SK-N-MC (cell line): Measurements from ENCODE around the gene BCAS3.

Experiments
- EZH2 ChIP-seq: fragments of 200-600 bp; sonication (generic); IDR thresholded peaks from one replicate; pipeline ENCODE4 v1.6.1; 2017; ENCODE audit warnings: antibody characterized with exemption
- POLR2AphosphoS5 ChIP-seq: IDR thresholded peaks from 2 replicates; pipeline ENCODE4 v1.6.1; 2012; ENCODE audit warnings: mild to moderate bottlenecking, low read depth, low read length, borderline replicate concordance

DNA sequence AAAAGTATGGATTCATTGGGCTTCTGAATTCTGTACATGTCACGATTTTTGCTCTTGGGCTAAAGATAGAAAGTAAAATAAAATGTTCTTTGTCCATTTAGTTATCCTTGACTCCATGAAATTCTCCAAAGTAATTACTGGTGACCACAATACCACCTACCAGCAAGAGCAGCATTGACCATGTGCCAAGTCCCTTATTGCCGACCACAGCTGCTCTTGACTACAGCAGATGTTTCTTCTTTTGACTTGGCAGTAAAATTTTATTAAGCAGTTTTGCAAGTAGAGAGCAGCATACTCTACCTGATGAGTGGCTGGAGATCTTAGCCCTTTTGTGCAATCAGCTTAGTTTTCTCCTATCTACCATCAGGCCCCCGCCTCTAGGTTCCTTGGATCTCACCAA lies 569.8 kb downstream of the BCAS3 start:
- TF ChIP-seq EZH2, result no peak
- TF ChIP-seq POLR2AphosphoS5, result no peak
